Suprapubic skin (tissue), 3 donors: ENCODE measurements around the gene UGT1A10.

Experiments used
- CTCF ChIP-seq, 2 donors: fragments of 200-600 bp in 1 of 2; fragments of 450-650 bp in 1 of 2; sonication (generic) in 1 of 2; IDR thresholded peaks; one replicate each; pipeline ENCODE4 v1.5.1; 2016 to 2019; ENCODE audit warnings: antibody characterized with exemption in 2 of 2, mild to moderate bottlenecking in 1 of 2, moderate library complexity in 1 of 2
- EP300 ChIP-seq: sonication (generic); formaldehyde crosslinking; IDR thresholded peaks from one replicate; pipeline ENCODE4 v1.6.1; 2017; ENCODE audit warnings: antibody characterized with exemption
- POLR2A ChIP-seq, 2 donors: fragments of 450-650 bp; IDR thresholded peaks; one replicate each; pipeline ENCODE4 v1.6.1; 2017; ENCODE audit warnings: antibody characterized with exemption in 2 of 2, mild to moderate bottlenecking in 2 of 2, moderate library complexity in 2 of 2

GRCh38 chr2:233728723-233729301 lies 92.6 kb downstream of the UGT1A10 start, which contains the start of gene UGT1A3:
- TF ChIP-seq CTCF (IDR thresholded peaks at IDR 0.05) (no peak), EP300 (no peak), POLR2A (IDR thresholded peaks at IDR 0.05) (no peak)
